Breast epithelium (tissue), 3 donors: ENCODE results near the gene PLXNA4.

Experiments
- CTCF ChIP-seq, 3 donors: fragments of 450-650 bp; IDR thresholded peaks; one replicate each; pipeline ENCODE4 v1.5.1; 2016 to 2017; ENCODE audit warnings: antibody characterized with exemption in 3 of 3, mild to moderate bottlenecking in 3 of 3, moderate library complexity in 3 of 3
- POLR2A ChIP-seq: fragments of 450-650 bp; IDR thresholded peaks from one replicate; pipeline ENCODE4 v1.6.1; 2016; ENCODE audit warnings: antibody characterized with exemption, mild to moderate bottlenecking, moderate library complexity

GRCh38 chr7:132403465-132404110 is 172.7 kb downstream of the PLXNA4 start:
- TF ChIP-seq CTCF (IDR thresholded peaks at IDR 0.05) (no peak), POLR2A (no peak)
